Panc1 (cell line): ENCODE results near the gene PRR35. TPM values are rescaled to one million over a fixed set of nuclear protein-coding genes. Genes with fewer than 3 reads are reported as not detected.

Experiments used
- ATAC-seq: fragments of 200-7000 bp; cut with Tn5 transposase; 2 replicates; pipeline ENCODE4 v1.9.1; 2020; ENCODE audit warnings: mild to moderate bottlenecking, moderate library complexity
- BruUV-seq: library from RNA; stranded (reverse); fragments of 400-500 nt; replicated peaks from 2 replicates; lab custom pipeline; 2021; lab: Mats Ljungman, UMichigan
- CTCF ChIA-PET: fragments of 300-600 bp; sonication (Branson Sonifier 250); formaldehyde crosslinking; loops from one replicate; lab custom pipeline; 2022; ENCODE audit warnings: antibody characterized with exemption; lab: Charles Lee
- POLR2A ChIA-PET: fragments of 300-600 bp; sonication (Branson Sonifier 250); formaldehyde crosslinking; loops from one replicate; lab custom pipeline; 2022; ENCODE audit warnings: antibody characterized with exemption; lab: Charles Lee
- DNase-seq: peaks from one replicate; pipeline ENCODE4 v3.0.0-alpha.2; 2010; ENCODE audit warnings: low read depth, low spot score
- H3K27ac ChIP-seq: 2 replicates; pipeline ENCODE4 v1.5.1; 2011; ENCODE audit warnings: mild to moderate bottlenecking, low read length, inconsistent platforms
- H3K27me3 ChIP-seq: fragments of 200-500 bp; sonication (Bioruptor generic); 2 replicates; pipeline ENCODE4 v1.6.0; 2014; ENCODE audit warnings: low read length, inconsistent platforms; ENCODE audit not compliant: control insufficient read depth, insufficient read depth
- H3K36me3 ChIP-seq: fragments of 200-500 bp; sonication (Bioruptor generic); 2 replicates; pipeline ENCODE4 v1.5.1; 2014; ENCODE audit warnings: inconsistent platforms, mild to moderate bottlenecking, low read length, moderate library complexity; ENCODE audit not compliant: control insufficient read depth, insufficient read depth
- H3K4me1 ChIP-seq: 2 replicates; pipeline ENCODE4 v1.5.1; 2011; ENCODE audit warnings: inconsistent platforms, mild to moderate bottlenecking, low read length, moderate library complexity; ENCODE audit not compliant: control insufficient read depth, insufficient read depth
- H3K4me3 ChIP-seq, 2 experiments: 2 replicates each; pipeline ENCODE4 v1.5.1; 2011 to 2012; ENCODE audit warnings: low read depth in 2 of 2, low read length in 2 of 2, mild to moderate bottlenecking in 2 of 2, inconsistent platforms in 1 of 2, moderate library complexity in 1 of 2
- H3K9me3 ChIP-seq: fragments of 200-500 bp; sonication (Bioruptor generic); 2 replicates; pipeline ENCODE4 v1.5.1; 2014; ENCODE audit warnings: low read depth, mild to moderate bottlenecking, inconsistent platforms, low read length, moderate library complexity; ENCODE audit not compliant: control insufficient read depth, insufficient read depth
- POLR2AphosphoS5 ChIP-seq: IDR thresholded peaks from 2 replicates; pipeline ENCODE4 v1.6.1; 2012; ENCODE audit warnings: mild to moderate bottlenecking, low read depth, low read length, moderate library complexity
- SIN3A ChIP-seq: IDR thresholded peaks from 2 replicates; pipeline ENCODE4 v1.6.1; 2012; ENCODE audit warnings: low read depth, mild to moderate bottlenecking, low read length, moderate library complexity, borderline replicate concordance; ENCODE audit not compliant: insufficient read depth
- TCF7L2 ChIP-seq: IDR thresholded peaks from 2 replicates; pipeline ENCODE4 v1.6.1; 2011; ENCODE audit warnings: mild to moderate bottlenecking, low read depth, low read length, inconsistent platforms
- in situ Hi-C: cut with HindIII; loops from 2 replicates; pipeline ENCODE4 v1.10.0; 2016; ENCODE audit warnings: low sequenced_read_pairs, low pct_unique_long_range_greater_than_20kb
- intact Hi-C: fragments of 100-400 bp; cut with micrococcal nuclease; formaldehyde crosslinking; loops from one replicate; pipeline ENCODE4 v1.10.0; 2022; ENCODE audit not compliant: unreplicated experiment
- total RNA-seq: library from RNA; stranded (reverse); gene quantifications from one replicate; pipeline ENCODE4 v1.2.1, GENCODE V29; 2021; ENCODE audit not compliant: unreplicated experiment
- TF ChIP-seq, protein P1 (sequence below): fragments of 450-650 bp; IDR thresholded peaks from 2 replicates; pipeline ENCODE4 v1.5.1; 2017; ENCODE audit warnings: mild to moderate bottlenecking
- TF ChIP-seq, protein P2 (sequence below), 2 experiments: IDR thresholded peaks; 2 replicates each; pipeline ENCODE4 v1.6.1; 2011 to 2012; ENCODE audit warnings: low read depth in 2 of 2, control low read depth in 1 of 2, low read length in 1 of 2, mild to moderate bottlenecking in 1 of 2, moderate library complexity in 1 of 2; ENCODE audit not compliant: insufficient read depth in 1 of 2

PRR35 gene
- total RNA-seq, 1 experiment from 2014 or later = 2.2 TPM

DNA sequence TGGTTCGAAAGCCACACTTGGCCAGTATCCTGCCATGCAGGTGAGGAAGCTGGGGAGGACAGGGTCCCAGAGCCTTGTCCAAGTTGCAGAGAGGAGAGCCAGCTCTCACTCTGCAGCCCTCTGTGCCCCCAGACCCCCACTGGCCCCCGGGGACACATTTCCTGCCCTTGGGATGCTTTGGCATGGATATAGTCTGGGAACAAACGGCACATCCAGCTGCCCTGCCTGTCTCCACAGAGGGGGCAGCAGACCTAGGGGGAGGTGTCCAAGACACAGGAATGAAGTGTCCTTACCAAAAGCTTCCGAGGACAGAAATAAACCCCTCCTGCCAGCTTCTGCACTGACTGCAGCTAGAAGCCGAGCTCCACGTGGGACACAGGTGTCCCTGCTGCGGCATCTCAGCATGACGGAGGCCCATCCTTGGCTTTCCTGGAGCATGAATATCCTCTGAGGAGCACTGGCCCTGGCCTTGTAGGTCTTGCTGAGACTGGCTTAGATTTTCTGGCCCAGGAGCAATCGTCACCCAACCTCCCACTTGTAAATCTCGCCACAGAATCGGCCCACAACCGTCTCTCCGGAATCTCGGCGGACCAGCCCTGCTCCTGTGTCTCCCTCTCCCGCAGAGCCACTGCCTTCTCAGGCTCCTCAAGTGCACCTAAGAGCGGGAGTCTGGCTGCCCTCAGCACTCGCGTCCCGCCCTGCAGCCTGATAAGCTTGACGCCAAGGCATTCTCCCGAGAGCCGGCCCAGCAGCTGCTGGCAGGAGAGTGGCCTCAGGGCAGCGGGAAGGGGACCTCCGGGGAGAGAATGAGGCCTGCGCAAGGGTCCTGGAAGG is 33.8 kb upstream of the PRR35 start:
- POLR2A ChIA-PET = no interaction called here
- no peak for DNase-seq

DNA sequence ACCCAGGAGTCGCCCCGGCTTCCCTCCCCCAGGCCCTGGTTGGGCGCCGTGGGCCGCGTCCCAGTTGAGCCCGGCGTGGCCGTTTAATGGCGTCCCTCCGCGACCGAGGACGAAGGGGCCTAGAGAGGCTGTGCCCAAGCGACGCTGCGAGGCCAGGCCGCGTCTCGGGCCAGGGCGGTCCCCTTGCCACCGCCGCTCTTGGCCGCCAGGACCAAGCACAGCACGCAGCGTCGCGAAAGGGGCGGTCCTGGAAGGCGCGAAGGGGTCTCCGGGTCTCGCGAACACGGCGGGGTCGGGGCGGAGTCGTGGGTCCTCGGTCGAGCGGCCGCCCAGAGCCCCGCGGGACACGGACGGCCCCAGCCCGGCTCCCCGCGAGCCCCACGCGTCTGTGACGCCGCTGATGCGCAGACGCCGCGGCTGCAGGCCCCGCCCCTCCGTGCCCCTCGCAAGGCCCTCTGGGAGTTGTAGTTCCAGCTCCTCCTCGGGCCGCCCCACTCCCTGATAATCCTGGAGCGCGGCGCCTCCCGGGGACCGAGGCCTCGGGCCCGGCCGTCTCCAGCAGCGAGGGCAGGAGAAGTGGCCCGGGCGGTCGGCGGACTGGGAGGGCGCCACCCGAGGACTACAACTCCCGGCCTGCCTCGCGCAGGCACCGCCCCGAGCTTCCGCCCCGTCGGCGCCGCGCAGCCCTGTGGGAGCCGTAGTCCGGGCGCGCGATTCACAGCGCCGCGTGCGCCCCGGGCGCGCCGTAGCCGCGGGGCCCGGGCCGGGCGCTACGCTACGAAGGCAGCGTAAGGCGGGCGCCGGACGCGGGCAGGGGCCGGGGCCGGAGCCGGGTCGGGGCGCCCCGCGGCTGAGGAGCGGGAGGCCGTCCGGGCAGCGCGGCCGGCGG is 32.9 kb upstream of the PRR35 start, which contains the start of gene CAPN15:
TSS of gene CAPN15 (plus strand) at position 698 of the 889 bp plus-strand sequence. CDS start 19,127 bp downstream, outside the sequence.
- BruUV-seq = no TSS peak
- ATAC-seq = peak; percentile 83
- CTCF ChIA-PET = no interaction called here
- peak within 1 kb of the TSS; percentile 82 to 86 for H3K4me3 ChIP-seq
- intact Hi-C loops (no loop called here), in situ Hi-C loops (no loop called here)
- H3K9me3 ChIP-seq = no peaks in the 10 kb centered on the region
- DNase-seq = no peak
- H3K27me3 ChIP-seq = no peaks in the 10 kb centered on the region
- H3K36me3 ChIP-seq = no peaks in the 10 kb centered on the region
- peak within 1 kb of the TSS; percentile 95 for H3K27ac ChIP-seq
- POLR2A ChIA-PET = no interaction called here
- H3K4me1 ChIP-seq = peaks cover 41% of the 10 kb centered on the region
- TF ChIP-seq TCF7L2 (no peak), POLR2AphosphoS5 (peak; percentile 58; the same call in 1 of the 2 replicates)

More for the DNA sequence above, 33.8 kb upstream of the PRR35 start:
- in situ Hi-C loops = no loop called here
- no peaks in the 10 kb centered on the region for H3K27me3 ChIP-seq
- BruUV-seq = no TSS peak
- peak; percentile 0; the same call in 1 of the 2 replicates for ATAC-seq
- TF ChIP-seq POLR2AphosphoS5 (no peak; the same call in 1 of the 2 replicates), TCF7L2 (no peak), SIN3A (no peak; the same call in 1 of the 2 replicates)
- TF ChIP-seq, protein P1, sequence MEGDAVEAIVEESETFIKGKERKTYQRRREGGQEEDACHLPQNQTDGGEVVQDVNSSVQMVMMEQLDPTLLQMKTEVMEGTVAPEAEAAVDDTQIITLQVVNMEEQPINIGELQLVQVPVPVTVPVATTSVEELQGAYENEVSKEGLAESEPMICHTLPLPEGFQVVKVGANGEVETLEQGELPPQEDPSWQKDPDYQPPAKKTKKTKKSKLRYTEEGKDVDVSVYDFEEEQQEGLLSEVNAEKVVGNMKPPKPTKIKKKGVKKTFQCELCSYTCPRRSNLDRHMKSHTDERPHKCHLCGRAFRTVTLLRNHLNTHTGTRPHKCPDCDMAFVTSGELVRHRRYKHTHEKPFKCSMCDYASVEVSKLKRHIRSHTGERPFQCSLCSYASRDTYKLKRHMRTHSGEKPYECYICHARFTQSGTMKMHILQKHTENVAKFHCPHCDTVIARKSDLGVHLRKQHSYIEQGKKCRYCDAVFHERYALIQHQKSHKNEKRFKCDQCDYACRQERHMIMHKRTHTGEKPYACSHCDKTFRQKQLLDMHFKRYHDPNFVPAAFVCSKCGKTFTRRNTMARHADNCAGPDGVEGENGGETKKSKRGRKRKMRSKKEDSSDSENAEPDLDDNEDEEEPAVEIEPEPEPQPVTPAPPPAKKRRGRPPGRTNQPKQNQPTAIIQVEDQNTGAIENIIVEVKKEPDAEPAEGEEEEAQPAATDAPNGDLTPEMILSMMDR = no peak
- TF ChIP-seq, protein P2, sequence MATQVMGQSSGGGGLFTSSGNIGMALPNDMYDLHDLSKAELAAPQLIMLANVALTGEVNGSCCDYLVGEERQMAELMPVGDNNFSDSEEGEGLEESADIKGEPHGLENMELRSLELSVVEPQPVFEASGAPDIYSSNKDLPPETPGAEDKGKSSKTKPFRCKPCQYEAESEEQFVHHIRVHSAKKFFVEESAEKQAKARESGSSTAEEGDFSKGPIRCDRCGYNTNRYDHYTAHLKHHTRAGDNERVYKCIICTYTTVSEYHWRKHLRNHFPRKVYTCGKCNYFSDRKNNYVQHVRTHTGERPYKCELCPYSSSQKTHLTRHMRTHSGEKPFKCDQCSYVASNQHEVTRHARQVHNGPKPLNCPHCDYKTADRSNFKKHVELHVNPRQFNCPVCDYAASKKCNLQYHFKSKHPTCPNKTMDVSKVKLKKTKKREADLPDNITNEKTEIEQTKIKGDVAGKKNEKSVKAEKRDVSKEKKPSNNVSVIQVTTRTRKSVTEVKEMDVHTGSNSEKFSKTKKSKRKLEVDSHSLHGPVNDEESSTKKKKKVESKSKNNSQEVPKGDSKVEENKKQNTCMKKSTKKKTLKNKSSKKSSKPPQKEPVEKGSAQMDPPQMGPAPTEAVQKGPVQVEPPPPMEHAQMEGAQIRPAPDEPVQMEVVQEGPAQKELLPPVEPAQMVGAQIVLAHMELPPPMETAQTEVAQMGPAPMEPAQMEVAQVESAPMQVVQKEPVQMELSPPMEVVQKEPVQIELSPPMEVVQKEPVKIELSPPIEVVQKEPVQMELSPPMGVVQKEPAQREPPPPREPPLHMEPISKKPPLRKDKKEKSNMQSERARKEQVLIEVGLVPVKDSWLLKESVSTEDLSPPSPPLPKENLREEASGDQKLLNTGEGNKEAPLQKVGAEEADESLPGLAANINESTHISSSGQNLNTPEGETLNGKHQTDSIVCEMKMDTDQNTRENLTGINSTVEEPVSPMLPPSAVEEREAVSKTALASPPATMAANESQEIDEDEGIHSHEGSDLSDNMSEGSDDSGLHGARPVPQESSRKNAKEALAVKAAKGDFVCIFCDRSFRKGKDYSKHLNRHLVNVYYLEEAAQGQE (IDR thresholded peaks at IDR 0.05; ENCODE audit: insufficient read depth in 1 of 2, low read depth in 2 of 2, low read length in 1 of 2) = no peak
- CTCF ChIA-PET = no interaction called here
- H3K27ac ChIP-seq = peak overlapping the region; percentile 95
- no peaks in the 10 kb centered on the region for H3K9me3 ChIP-seq
- peak overlapping the region; percentile 82 for H3K4me3 ChIP-seq
- no peaks in the 10 kb centered on the region for H3K36me3 ChIP-seq
- intact Hi-C loops = no loop called here
- peaks cover 42% of the 10 kb centered on the region for H3K4me1 ChIP-seq
